Stromal cell of bone marrow (primary cell): ENCODE measurements around the gene NR2F1-AS1.
"Not testable (repeated sequence)": the region's sequence is repeated elsewhere in the genome, so short reads cannot be mapped to it uniquely, and the experiment has no call there.

Experiments used
- DNase-seq: peaks from one replicate; pipeline ENCODE4 v3.0.0-alpha.2; 2012; ENCODE audit warnings: low read depth

The NR2F1-AS1 gene

DNA sequence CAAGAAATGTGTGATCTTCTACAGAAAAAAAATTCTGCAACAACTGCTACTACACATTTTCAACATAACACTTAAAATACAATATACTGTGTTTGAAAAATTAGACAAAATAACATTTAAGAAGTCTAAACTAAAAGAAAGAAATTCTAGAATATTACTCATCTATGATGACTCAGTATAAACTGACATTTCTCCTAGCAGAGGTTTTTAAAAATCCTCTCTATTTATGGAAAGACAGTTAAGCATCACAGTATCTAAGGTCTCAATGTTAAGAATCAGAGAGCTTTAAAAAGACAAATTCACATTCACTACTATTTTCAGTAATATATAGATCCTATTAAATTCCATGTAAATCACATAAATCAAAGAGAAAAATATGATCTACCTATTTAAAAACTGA is 61.3 kb downstream of the NR2F1-AS1 start:
- no peak for DNase-seq

DNA sequence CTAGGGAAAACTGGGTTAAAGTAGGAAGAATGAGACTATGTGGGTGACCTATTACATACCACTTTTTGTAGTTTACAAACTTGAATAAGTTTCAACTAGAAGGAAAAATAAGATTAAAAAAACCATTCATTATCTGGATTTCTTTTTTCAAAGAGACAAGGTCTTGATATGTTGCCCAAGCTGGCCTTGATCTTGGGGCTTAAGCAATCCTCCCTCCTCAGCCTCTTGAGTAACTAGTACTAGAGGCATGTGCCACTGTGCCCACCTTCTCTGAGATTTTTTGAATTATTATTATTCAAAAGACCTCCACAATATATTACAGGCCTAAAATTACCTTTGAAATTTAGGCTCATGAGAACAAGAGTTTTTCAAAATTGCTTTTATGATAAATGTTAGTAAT is 63.2 kb downstream of the NR2F1-AS1 start:
- DNase-seq: no peak

DNA sequence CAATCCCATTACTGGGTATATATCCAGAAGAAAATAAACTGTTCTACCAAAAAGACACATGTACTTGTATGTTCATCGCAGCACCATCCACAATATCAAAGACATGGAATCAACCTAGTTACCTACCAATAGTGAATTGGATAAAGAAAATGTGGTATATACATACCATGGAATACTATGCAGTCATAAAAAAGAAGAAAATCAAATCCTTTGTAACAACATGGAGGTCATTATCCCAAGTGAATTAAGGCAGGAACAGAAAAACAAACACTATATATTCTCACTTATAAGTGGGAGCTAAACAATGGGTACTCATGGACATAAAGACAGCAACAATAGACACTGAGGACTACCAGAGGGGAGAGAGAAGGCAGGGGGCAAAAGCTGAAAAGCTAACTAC is 67.7 kb downstream of the NR2F1-AS1 start:
- DNase-seq: no peak

DNA sequence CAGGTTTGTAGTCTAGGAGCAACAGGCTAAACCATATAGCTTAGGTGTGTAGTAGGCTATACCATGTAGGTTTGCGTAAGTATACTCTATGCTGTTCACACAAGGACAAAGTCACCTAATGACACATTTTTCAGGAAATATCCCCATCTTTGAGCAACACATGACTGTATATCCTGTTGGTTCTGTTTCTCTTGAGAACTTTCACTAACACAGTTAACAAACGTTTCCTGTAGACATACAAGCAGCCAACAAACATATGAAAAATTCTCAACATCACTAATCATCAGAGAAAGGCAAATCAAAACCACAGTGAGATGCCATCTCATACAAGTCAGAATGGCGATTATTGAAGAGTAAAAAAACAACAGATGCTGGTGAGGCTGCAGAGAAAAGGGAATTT is 68.2 kb downstream of the NR2F1-AS1 start:
- peak; percentile 66 for DNase-seq

DNA sequence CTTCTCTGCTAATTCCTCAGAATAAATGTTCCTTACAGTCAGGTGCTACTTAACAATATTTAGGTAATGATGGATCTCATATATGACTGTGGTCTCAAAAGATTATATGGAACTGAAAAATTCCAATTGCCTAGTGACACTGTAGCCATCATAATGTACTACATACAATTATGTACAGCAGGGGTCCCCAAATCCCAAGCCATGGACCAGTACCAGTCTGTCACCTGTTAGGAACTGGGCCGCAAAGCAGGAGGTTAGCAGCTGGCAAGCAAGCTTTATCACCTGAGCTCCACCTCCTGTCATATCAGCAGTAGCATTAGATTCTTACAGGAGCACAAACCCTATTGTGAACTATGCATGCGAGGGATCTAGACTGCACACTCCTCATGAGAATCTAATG is 69.6 kb downstream of the NR2F1-AS1 start:
- no peak for DNase-seq

DNA sequence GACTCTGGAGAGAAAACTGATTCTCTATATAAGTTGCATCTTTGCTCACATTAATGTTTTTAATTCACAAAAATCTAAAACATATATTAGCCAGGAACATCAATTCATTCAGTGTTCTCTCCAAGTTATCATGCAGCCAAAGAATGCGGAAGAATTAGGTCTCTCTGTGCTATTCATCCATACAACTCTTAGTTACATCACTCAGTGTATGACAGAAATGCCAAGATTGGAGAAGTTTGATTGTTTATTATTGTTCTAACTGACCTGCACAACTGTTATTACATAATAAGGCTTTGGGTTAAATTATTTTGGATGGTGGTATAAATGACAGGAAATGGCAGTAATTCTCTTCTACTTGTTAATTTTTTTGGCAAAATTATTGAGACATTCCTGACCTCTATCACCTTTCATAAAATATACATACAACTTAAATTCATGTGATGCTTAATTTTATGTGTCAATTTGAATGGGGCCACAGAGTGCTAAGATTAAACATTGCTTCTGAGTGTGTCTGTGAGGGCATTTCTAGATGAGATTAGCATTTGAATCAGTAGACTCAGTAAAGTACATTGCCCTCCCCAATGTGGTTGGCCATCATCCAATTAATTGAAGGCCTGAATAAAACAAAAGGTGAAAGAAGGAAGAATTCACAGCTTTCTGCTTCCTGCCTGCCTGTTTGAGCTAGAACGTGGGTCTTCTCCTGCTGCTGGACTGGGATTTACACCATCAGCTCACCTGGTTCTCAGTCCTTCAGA is 70.2 kb downstream of the NR2F1-AS1 start:
- no peak for DNase-seq

DNA sequence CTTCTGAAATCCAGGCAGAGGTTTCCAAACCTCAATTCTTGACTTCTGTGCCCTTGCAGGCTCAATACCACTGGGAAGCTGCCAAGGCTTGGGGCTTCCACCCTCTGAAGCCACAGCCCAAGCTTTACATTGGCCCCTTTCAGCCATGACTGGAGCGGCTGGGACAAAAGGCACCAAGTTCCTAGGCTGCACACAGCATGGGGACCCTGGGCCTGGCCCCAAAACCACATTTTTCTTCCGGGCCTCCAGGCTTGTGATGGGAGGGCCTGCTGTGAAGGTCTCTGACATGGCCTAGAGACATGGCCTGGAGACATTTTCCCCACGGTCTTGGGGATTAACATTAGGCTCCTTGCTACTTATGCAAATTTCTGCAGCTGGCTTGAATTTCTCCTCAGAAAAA is 75.5 kb downstream of the NR2F1-AS1 start:
- DNase-seq: not testable (repeated sequence)

DNA sequence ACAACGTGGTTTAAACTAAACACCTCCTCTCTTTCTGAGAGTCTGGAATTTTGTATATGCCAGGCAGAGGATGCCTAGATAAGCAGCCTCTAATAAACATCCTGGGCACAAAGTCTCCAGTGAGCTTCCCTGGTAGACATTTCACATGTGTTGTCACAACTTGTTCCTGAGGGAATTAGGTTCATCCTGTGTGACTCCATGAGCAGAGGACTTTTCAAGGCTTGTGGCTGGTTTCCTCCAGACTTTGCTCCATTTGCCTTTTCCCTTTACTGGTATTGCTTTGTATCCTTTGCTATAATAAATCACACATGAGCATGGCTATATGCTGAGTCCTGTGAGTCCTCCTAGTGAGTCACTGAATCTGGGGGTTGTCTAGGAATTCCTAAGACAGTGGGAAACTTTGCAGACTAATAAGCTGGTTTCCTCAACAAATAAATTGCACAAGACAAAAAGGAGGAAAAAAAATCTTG is 77.4 kb downstream of the NR2F1-AS1 start:
- peak; percentile 84 for DNase-seq

DNA sequence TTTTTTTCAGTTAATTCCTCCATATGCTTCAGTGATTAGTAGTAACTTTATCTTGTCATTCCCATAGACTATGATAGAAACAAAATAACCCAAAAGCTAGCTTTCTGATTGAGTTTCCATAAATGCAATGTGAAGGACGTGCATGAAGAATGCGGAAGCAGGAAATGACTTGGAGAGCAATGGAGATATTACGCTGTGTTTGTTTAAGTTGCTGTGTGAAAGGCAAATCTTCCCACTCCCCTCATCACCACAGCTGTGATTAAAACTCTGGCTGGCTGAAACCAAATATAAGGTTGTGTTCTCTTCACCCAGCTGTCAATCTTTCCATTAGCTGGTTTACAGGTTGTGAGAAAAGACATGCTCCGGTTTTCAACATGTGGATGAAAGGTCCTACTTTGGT is 83.9 kb downstream of the NR2F1-AS1 start:
- no peak for DNase-seq

DNA sequence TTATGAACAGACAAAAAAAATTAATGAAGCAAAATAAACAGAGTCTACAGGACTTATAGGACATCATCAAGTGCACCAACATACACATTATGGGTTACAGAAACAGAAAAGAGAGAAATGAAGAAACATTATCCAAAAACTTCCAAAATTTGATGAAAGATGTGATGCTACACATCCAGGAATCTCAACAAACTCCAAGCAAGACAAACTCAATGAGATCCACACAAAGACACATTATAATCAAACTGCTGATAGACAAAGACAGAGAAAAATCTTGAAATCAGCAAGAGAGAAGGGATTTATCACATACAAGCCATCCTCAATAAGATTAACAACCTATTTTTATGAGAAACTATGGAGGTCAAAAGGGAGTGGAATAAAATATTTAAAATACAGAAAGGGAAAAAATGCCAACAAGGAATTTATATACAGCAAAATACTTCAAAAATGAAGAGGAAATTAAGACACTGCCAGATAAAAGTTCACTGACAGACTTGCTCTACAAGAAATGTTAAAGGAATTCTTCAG is 101.0 kb downstream of the NR2F1-AS1 start:
- DNase-seq: no peak

DNA sequence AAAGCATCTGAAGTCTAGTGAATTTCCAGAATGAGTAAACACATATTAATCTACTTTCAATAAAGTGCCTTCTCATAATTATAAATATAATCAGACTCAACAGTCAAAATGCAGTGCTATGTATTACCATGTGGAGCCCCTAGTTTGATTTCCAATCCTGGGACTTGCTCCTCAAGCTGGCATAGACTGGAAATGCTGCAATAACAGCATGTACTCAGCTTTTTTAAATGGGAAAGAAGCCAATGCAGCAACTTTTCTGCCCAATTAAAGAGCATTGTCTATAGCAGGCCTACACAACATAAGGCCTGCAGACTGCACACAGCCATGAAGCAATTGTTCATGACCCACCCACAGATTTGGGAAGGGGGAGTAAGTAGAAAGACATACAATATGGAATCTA is 103.2 kb downstream of the NR2F1-AS1 start:
- DNase-seq: no peak

DNA sequence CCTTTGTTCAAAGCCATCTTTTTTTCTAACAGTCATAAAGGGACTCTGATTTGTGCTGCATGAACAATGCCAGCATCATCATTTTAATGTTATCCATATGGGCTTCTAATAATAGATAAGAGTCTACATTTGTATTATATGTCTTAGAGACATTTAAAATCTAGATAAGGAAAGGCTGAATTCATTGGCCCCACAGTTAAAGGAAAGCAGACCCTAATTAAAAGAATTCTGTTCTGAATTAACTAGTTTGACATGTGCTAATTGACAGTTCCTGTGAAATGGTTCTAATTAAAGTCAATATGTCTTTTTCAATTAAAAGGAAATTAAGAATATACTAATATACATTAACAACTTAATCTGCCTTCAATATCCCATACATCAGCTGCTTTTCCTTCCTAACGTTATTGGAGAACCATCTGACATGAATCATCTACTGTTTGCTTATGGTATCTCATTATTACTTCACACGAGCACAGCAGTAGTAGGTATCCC is 104.7 kb downstream of the NR2F1-AS1 start:
- no peak for DNase-seq

DNA sequence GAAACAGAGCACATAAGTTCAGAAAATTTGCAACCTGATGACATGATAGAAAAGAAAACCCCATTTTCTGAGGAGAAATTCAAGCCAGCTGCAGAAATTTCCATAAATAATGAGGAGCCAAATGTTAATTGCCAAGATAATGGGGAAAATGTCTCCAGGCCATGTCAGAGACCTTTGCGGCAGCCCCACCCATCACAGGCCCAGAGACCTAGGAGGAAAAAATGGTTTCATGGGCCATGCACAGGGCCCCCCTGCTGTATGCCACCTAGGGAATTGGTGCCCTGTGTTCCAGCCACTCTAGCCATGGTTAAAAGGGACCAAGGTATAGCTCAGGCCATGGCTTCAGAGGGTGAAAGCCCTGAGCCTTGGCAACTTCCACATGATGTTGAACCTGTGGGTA is 118.1 kb downstream of the NR2F1-AS1 start:
- no peak for DNase-seq

DNA sequence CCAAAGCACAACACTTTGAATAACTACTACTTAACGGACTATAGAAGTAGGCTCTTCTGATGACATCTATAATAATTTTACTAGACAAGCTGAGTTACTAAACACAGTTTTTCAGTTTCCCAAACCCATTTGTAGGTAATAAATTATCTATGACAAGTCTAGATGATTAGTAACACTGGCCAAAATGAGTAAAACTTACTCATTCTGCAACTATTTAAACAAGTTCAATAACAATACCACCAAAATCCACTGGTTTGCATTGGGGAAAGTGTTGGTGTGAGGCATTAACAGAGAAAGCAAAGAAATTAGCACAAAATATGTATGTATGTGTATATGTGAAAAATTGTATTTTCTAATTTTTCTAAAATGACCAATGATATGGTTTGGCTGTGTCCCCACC is 119.3 kb downstream of the NR2F1-AS1 start:
- peak; percentile 16 for DNase-seq

DNA sequence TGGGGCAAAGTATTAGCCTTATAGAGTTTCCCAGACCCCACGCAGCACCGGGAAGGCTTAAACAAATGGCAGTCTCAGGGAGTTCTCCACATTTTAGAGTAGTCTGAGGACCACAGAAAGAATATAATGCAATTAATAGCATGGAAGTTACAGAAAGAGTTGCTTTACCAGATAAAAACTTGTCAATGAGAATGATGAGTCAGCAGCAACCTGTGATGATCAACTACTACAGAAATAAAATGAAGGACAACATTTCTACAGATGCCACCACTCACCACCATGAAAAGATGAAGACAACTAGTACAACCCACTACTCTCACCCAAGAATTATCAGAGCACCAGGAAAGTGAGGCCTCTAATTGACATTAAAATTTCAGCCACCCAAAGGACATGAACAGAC is 120.7 kb downstream of the NR2F1-AS1 start:
- DNase-seq: no peak

DNA sequence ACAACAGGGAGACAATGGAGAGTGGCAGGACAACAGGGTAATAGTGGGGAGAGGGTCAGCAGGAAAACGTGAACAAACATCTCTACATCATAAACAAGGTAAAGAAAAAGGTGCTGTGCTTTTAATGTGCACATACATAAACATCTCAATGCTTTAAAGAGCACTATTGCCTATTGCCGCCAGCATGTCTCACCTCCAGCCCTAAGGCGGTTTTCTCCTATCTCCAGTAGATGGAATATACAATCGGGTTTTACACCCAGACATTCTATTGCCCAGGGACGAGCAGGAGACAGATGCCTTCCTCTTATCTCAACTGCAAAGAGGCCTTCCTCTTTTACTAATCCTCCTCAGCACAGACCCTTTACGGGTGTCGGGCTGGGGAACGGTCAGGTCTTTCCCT is 124.2 kb downstream of the NR2F1-AS1 start:
- DNase-seq: not testable (repeated sequence)

DNA sequence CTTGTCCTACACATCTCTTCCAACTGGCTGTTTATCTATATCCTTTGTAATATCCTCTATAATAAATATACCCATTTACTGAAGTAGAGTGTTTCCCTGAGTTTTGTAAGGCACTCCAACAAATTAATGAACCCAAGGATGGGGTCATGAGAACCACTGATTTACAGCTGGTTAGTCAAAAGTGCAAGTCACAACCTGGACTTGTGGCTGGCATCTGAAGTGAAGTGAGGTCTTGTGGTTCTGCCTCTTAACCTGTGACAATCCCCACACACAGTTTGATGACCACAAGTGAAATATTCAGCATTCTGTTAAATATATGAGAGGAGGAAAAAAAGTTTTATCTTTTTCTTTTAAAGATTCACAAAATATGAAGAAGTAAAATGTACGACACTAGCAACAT is 126.1 kb downstream of the NR2F1-AS1 start:
- no peak for DNase-seq

DNA sequence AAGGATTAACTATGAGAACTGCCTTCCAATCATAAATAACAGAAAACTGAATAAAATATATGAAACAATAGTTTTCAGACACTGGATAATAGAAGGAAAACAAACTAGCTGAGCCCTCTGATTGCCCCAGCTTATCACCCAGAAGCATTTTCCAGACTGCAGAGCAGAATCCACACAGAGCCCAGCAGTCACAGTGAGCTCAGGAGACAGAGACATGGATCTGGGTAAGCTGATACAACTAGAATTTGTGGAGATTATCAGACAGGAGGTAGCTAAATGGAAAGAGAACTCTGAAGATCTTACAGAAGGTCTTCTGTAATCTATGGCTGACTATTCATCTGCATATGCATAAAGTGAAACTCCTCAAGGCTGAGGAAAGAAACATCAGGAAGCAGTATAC is 128.8 kb downstream of the NR2F1-AS1 start:
- no peak for DNase-seq

DNA sequence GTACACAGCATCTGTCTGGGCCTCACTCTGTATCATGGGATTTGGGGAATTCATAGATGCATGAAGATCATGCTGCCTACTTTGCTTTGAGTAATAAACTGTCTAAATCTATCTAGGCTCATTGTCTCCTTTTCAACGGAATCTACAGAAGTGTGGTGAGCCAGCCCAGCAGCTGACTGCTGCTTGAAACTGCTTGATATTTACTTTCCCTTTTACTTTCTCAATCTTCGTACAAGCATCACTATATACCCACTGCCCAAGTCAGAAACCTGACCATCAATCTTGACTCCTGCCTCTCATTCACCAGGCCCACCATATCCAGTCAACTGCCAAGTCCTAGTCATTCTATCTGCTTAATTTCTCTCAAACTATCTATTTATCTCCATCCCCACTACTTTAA is 142.9 kb downstream of the NR2F1-AS1 start:
- no peak for DNase-seq

DNA sequence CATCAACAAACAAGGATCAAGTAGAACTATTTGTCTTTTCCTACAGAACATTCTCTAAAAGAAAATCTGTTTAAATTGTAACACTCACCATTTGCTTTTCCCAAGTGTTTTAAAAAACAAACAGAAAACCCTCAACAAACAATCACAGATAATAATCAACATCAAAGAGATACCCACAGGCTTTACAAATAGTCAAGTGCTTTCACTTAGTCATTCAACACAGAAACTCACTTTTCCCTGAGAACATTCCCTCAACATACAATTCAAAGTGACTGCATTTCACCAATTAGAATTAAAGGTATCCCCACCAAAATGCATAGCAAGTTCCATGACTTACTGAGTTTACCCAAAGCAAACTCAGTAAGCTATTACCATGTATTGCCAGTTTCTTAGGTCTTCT is 144.9 kb downstream of the NR2F1-AS1 start:
- DNase-seq: no peak

DNA sequence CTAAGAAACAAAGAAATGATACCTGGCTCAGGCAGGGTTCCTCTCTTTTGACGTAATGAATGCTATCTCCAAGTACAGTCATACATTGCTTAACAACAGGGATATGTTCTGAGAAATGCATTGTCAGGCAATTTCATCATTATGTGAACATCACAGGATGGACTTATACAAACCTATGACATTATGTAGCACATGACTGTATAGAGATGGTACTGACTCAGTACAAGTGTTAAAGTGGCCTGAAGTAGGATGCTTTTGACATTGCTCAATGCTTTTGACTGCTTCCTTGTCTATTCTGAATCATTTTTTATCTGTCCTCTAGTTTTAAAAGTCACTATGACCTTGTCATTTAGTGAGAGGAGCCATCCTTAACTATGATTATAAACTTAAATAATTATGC is 147.6 kb downstream of the NR2F1-AS1 start:
- DNase-seq: peak; percentile 25

DNA sequence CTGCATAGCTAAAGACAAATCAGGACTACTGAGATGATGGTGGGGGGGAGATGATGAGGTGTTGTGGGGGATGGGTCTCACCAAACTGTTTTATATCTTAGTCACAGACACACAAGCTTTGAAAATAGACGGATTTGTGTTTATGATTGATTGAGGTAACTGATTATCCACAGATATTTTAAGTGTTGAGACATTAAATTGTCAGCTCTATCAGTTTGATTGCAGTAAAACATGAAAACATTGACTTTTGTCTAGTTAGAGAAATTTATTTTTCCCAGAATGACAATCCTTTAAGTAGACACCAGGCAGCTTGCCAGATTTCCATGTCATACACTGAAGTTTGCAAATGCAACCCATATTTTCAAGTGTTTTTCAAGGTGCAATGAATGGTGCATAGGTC is 149.8 kb downstream of the NR2F1-AS1 start:
- no peak for DNase-seq

DNA sequence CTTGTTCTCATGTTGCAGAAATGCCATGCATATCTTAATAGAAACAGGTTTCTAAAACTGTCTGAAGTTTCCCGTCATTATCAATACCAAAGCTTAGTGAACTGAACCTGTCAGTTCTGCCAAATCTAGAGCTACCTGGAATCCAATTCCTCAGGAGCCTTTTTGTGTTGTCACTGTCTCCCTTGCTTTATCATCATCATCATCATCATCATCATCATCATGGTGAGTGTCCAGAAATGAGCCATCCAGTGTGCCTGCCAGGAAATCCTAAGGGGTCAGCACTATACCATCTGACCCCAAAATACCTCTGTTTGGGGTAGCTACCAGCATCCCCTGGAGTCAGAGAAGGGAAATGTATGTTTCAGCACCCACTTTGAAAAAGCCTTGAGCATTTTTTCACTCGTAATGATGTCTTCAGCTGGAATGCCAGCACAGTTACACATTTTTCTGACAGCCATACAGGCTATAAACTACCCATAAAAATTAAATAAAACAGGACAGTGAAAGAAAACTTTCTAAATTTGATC is 150.3 kb downstream of the NR2F1-AS1 start:
- DNase-seq: no peak

DNA sequence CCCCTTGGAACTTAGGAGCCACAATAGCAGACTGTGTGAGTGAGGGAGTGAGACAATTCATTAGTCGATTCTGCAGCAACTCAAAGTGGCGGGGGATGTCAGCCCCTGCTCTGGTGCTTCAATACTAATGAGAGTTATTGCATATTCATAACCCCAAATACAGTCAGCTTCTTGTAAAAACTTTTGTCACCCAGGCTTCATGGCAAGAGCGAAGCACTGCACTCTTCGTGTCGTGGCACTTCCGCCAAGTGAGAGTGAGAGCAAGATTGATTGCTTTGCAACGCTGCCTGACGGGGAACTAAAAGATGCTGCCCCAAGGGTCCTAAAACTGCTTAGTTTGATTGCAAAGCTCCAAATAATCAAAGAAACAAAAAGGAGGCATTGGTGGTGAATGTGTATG is 150.9 kb downstream of the NR2F1-AS1 start:
- no peak for DNase-seq
